Measurements from ENCODE around the gene GARIN3. TPM values are rescaled to one million over a fixed set of nuclear protein-coding genes. Genes with fewer than 3 reads are reported as not detected.
"Not testable (repeated sequence)": the region's sequence is repeated elsewhere in the genome, so short reads cannot be mapped to it uniquely, and the experiment has no call there.

The GARIN3 gene
- not detected in 2 replicates for total RNA-seq (2012; rRNA removed)

GRCh38 chr5:157166214-157167213, at the start of gene GARIN3:
GARIN3 (minus strand) TSS chr5:157166264; CDS start chr5:157166168, 96 bp downstream.
- Histone ChIP-seq H3K4me1 (ENCODE audit: control insufficient read depth, insufficient read depth, low read length) (no peaks in the 10 kb centered on the region), H3K36me3 (ENCODE audit: insufficient read depth, low read length) (no peaks in the 10 kb centered on the region), H3K9ac (ENCODE audit: low read depth, low read length) (no peak within 1 kb of the TSS), H3K4me2 (ENCODE audit: low read length) (no peak within 1 kb of the TSS), H3K9me3 (replicated peaks; ENCODE audit: low read length) (no peaks in the 10 kb centered on the region), H3K4me3 (ENCODE audit: low read length) (no peak within 1 kb of the TSS), H3K27me3 (ENCODE audit: control insufficient read depth, insufficient read depth, low read length) (peaks cover 24% of the 10 kb centered on the region)

- H3K4me1 ChIP-seq (ENCODE audit: control insufficient read depth, insufficient read depth, low read length): no peaks in the 10 kb centered on the region
- no peak overlapping the region for H3K4me3 ChIP-seq (ENCODE audit: low read length)
- no peaks in the 10 kb centered on the region for H3K36me3 ChIP-seq (ENCODE audit: insufficient read depth, low read length)
Measured at GRCh38 chr5:157215514-157216167, 49.6 kb upstream of the GARIN3 start.

DNA sequence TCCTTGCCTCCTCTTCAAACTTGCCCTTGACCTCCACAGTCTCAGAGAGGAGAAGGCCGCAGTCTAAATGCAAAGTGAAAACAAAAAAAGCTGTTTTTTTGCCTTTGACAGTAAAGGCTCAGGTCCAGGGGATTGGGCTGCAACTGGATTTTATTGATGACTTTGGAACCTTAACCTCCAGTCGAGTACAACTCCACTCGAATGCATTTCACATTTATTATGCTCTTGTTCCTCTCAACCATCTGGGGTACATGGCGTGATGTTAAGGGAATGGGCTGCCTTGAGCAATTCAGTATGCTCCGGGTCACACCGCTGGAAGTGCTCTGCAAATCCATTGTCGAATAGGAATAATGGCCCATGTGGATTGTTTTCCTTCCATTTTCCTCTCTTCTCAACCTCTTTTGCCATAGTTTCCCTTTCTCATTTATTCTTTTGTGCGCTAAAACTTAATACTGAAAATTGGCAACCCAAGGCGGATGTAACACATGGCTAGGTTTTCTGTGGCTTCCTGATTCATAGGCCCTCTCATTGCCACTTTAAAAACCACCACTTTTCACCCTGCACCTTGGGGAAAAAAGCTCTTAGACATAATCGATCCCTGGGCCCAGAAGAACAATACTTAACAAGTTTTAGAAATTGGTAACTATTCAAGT, 48.9 kb upstream of the GARIN3 start:
- Histone ChIP-seq H3K4me2 (ENCODE audit: low read length) (no peak overlapping the region), H3K4me3 (ENCODE audit: low read length) (no peak overlapping the region), H3K9ac (ENCODE audit: low read depth, low read length) (no peak overlapping the region), H3K27me3 (ENCODE audit: control insufficient read depth, insufficient read depth, low read length) (no peaks in the 10 kb centered on the region), H3K9me3 (replicated peaks; ENCODE audit: low read length) (no peaks in the 10 kb centered on the region), H3K36me3 (ENCODE audit: insufficient read depth, low read length) (no peaks in the 10 kb centered on the region), H3K4me1 (ENCODE audit: control insufficient read depth, insufficient read depth, low read length) (no peaks in the 10 kb centered on the region)

More at GRCh38 chr5:157215514-157216167, 49.6 kb upstream of the GARIN3 start:
- Histone ChIP-seq H3K9ac (ENCODE audit: low read depth, low read length) (no peak overlapping the region), H3K4me2 (ENCODE audit: low read length) (no peak overlapping the region), H3K27me3 (ENCODE audit: control insufficient read depth, insufficient read depth, low read length) (no peaks in the 10 kb centered on the region), H3K9me3 (replicated peaks; ENCODE audit: low read length) (no peaks in the 10 kb centered on the region)

GRCh38 chr5:157214415-157214814, 48.4 kb upstream of the GARIN3 start:
- no peaks in the 10 kb centered on the region for H3K27me3 ChIP-seq (ENCODE audit: control insufficient read depth, insufficient read depth, low read length)
- no peaks in the 10 kb centered on the region for H3K36me3 ChIP-seq (ENCODE audit: insufficient read depth, low read length)
- H3K4me2 ChIP-seq (ENCODE audit: low read length): no peak overlapping the region
- no peak overlapping the region for H3K9ac ChIP-seq (ENCODE audit: low read depth, low read length)
- no peaks in the 10 kb centered on the region for H3K9me3 ChIP-seq (replicated peaks; ENCODE audit: low read length)
- H3K4me1 ChIP-seq (ENCODE audit: control insufficient read depth, insufficient read depth, low read length): no peaks in the 10 kb centered on the region
- no peak overlapping the region for H3K4me3 ChIP-seq (ENCODE audit: low read length)

GRCh38 chr5:157213527-157214243, 47.6 kb upstream of the GARIN3 start:
- Histone ChIP-seq H3K4me1 (ENCODE audit: control insufficient read depth, insufficient read depth, low read length) (no peaks in the 10 kb centered on the region), H3K9ac (ENCODE audit: low read depth, low read length) (no peak overlapping the region), H3K36me3 (ENCODE audit: insufficient read depth, low read length) (no peaks in the 10 kb centered on the region), H3K4me2 (ENCODE audit: low read length) (no peak overlapping the region), H3K9me3 (replicated peaks; ENCODE audit: low read length) (no peaks in the 10 kb centered on the region), H3K27me3 (ENCODE audit: control insufficient read depth, insufficient read depth, low read length) (no peaks in the 10 kb centered on the region), H3K4me3 (ENCODE audit: low read length) (no peak overlapping the region)

- no peak overlapping the region for H3K9ac ChIP-seq (ENCODE audit: low read depth, low read length)
- H3K36me3 ChIP-seq (ENCODE audit: insufficient read depth, low read length): no peaks in the 10 kb centered on the region
- H3K4me2 ChIP-seq (ENCODE audit: low read length): no peak overlapping the region
- no peak overlapping the region for H3K4me3 ChIP-seq (ENCODE audit: low read length)
- no peaks in the 10 kb centered on the region for H3K4me1 ChIP-seq (ENCODE audit: control insufficient read depth, insufficient read depth, low read length)
- H3K9me3 ChIP-seq (replicated peaks; ENCODE audit: low read length): no peaks in the 10 kb centered on the region
- H3K27me3 ChIP-seq (ENCODE audit: control insufficient read depth, insufficient read depth, low read length): no peaks in the 10 kb centered on the region
Measured at GRCh38 chr5:157212307-157212706, 46.2 kb upstream of the GARIN3 start.

DNA sequence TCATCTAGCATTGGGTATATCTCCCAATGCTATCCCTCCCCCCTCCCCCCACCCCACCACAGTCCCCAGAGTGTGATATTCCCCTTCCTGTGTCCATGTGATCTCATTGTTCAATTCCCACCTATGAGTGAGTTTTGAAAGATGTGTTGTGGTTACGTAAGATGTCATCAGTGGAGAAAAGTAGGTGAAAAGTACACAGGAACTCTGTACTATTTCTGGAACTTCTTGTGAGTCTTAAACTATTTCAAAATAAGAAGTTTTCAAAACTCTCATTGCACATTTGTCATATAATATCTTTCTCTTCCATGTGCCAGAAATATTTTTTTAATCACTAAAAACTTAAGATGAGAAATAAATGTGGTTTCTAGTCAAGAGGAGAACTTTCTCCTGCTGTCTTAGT, 44.6 kb upstream of the GARIN3 start:
- H3K4me1 ChIP-seq (ENCODE audit: control insufficient read depth, insufficient read depth, low read length); H3K4me3 ChIP-seq (ENCODE audit: low read length); H3K36me3 ChIP-seq (ENCODE audit: insufficient read depth, low read length); H3K9ac ChIP-seq (ENCODE audit: low read depth, low read length); H3K9me3 ChIP-seq (replicated peaks; ENCODE audit: low read length); H3K4me2 ChIP-seq (ENCODE audit: low read length); H3K27me3 ChIP-seq (ENCODE audit: control insufficient read depth, insufficient read depth, low read length): not testable (repeated sequence)

GRCh38 chr5:157205708-157206107, 39.6 kb upstream of the GARIN3 start:
- Histone ChIP-seq H3K4me3 (ENCODE audit: low read length) (no peak overlapping the region), H3K4me2 (ENCODE audit: low read length) (no peak overlapping the region), H3K9ac (ENCODE audit: low read depth, low read length) (no peak overlapping the region), H3K36me3 (ENCODE audit: insufficient read depth, low read length) (no peaks in the 10 kb centered on the region), H3K27me3 (ENCODE audit: control insufficient read depth, insufficient read depth, low read length) (no peaks in the 10 kb centered on the region), H3K9me3 (replicated peaks; ENCODE audit: low read length) (no peaks in the 10 kb centered on the region), H3K4me1 (ENCODE audit: control insufficient read depth, insufficient read depth, low read length) (no peaks in the 10 kb centered on the region)

- Histone ChIP-seq H3K9ac (ENCODE audit: low read depth, low read length) (no peak overlapping the region), H3K9me3 (replicated peaks; ENCODE audit: low read length) (no peaks in the 10 kb centered on the region), H3K36me3 (ENCODE audit: insufficient read depth, low read length) (no peaks in the 10 kb centered on the region), H3K27me3 (ENCODE audit: control insufficient read depth, insufficient read depth, low read length) (no peaks in the 10 kb centered on the region), H3K4me3 (ENCODE audit: low read length) (no peak overlapping the region), H3K4me2 (ENCODE audit: low read length) (no peak overlapping the region), H3K4me1 (ENCODE audit: control insufficient read depth, insufficient read depth, low read length) (no peaks in the 10 kb centered on the region)
Measured at GRCh38 chr5:157204765-157205164, 38.7 kb upstream of the GARIN3 start.

DNA sequence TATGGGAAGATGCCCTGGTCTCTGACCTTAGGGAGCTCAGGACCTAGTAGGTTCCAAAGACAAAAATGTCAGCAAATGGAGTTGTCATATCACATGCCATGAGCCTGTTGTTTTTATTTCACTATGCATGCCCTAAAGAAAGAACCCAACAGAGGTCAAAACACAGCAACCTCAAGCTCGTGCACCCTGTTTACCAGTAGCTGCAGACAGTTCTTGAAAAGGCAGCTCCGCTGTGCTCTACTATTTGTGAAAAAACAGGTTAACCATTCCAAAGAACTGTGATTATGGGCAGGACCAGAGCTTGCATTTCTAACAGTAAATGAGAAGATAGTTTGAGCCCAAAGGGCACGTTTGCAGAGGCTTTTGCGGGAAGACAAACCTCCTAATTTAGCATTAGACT, 37.4 kb upstream of the GARIN3 start:
- no peak overlapping the region for H3K4me2 ChIP-seq (ENCODE audit: low read length)
- H3K36me3 ChIP-seq (ENCODE audit: insufficient read depth, low read length): no peaks in the 10 kb centered on the region
- peaks cover 8% of the 10 kb centered on the region for H3K27me3 ChIP-seq (ENCODE audit: control insufficient read depth, insufficient read depth, low read length)
- H3K4me1 ChIP-seq (ENCODE audit: control insufficient read depth, insufficient read depth, low read length): no peaks in the 10 kb centered on the region
- H3K4me3 ChIP-seq (ENCODE audit: low read length): no peak overlapping the region
- H3K9ac ChIP-seq (ENCODE audit: low read depth, low read length): no peak overlapping the region
- no peaks in the 10 kb centered on the region for H3K9me3 ChIP-seq (replicated peaks; ENCODE audit: low read length)

- H3K4me3 ChIP-seq (ENCODE audit: low read length): no peak overlapping the region
- no peak overlapping the region for H3K9ac ChIP-seq (ENCODE audit: low read depth, low read length)
- no peak overlapping the region for H3K4me2 ChIP-seq (ENCODE audit: low read length)
- no peaks in the 10 kb centered on the region for H3K4me1 ChIP-seq (ENCODE audit: control insufficient read depth, insufficient read depth, low read length)
- H3K36me3 ChIP-seq (ENCODE audit: insufficient read depth, low read length): no peaks in the 10 kb centered on the region
- no peaks in the 10 kb centered on the region for H3K9me3 ChIP-seq (replicated peaks; ENCODE audit: low read length)
- H3K27me3 ChIP-seq (ENCODE audit: control insufficient read depth, insufficient read depth, low read length): peaks cover 15% of the 10 kb centered on the region
Measured at GRCh38 chr5:157201857-157202256, 35.8 kb upstream of the GARIN3 start.

Measured in skeletal muscle satellite cell (primary cell).